CD4-positive, CD25-positive, alpha-beta regulatory T cell (primary cell): Measurements from ENCODE around the gene NABP1. TPM values are rescaled to one million over a fixed set of nuclear protein-coding genes. Genes with fewer than 3 reads are reported as not detected.
A peak's percentile ranks its signal among the peaks of the same experiment; 100 is the strongest.

Experiments used
- ATAC-seq, 2 donors: fragments of 150-1000 bp; cut with Tn5 transposase; one replicate each; pipeline ENCODE4 v1.10.0; 2021; ENCODE audit warnings: low read depth in 2 of 2, moderate number of reproducible peaks in 2 of 2, moderate library complexity in 1 of 2
- DNase-seq, 3 donors: peaks; one replicate each; pipeline versions ENCODE4 v3.0.0 to v3.0.0-alpha.2; 2012 to 2022; ENCODE audit warnings: mixed read lengths in 1 of 3
- H3K27ac ChIP-seq: one replicate; pipeline ENCODE4 v1.7.0; 2013; ENCODE audit warnings: mild to moderate bottlenecking, low read length; ENCODE audit not compliant: insufficient read depth, poor library complexity, severe bottlenecking
- H3K27me3 ChIP-seq: one replicate; pipeline ENCODE4 v1.7.0; 2013; ENCODE audit warnings: low read length; ENCODE audit not compliant: control insufficient read depth, insufficient read depth
- H3K36me3 ChIP-seq: one replicate; pipeline ENCODE4 v1.7.0; 2013; ENCODE audit warnings: mild to moderate bottlenecking, low read length, moderate library complexity; ENCODE audit not compliant: control insufficient read depth, insufficient read depth
- H3K4me1 ChIP-seq: 2 replicates; pipeline ENCODE4 v1.7.0; 2013; ENCODE audit warnings: mild to moderate bottlenecking, low read length; ENCODE audit not compliant: insufficient read depth, control insufficient read depth, poor library complexity, severe bottlenecking
- H3K4me3 ChIP-seq: one replicate; pipeline ENCODE4 v1.7.0; 2013; ENCODE audit warnings: low read depth, mild to moderate bottlenecking, low read length, moderate library complexity
- H3K9me3 ChIP-seq, 2 experiments: 1 replicate in 1 of 2; 2 replicates in 1 of 2; pipeline ENCODE4 v1.7.0; 2013; ENCODE audit warnings: low read length in 2 of 2, mild to moderate bottlenecking in 1 of 2, moderate library complexity in 1 of 2; ENCODE audit not compliant: control insufficient read depth in 2 of 2
- H3K27ac Mint-ChIP-seq, 3 donors: one replicate each; pipeline ENCODE4 v1.8.0; 2020 to 2022; ENCODE audit warnings: mild to moderate bottlenecking in 3 of 3, mixed read lengths in 3 of 3, moderate library complexity in 2 of 3
- H3K27me3 Mint-ChIP-seq: one replicate; pipeline ENCODE4 v1.8.0; 2022; ENCODE audit warnings: mild to moderate bottlenecking, mixed read lengths
- H3K36me3 Mint-ChIP-seq: one replicate; pipeline ENCODE4 v1.8.0; 2020; ENCODE audit warnings: mixed read lengths
- H3K4me1 Mint-ChIP-seq, 4 donors: one replicate each; pipeline ENCODE4 v1.8.0; 2020 to 2022; ENCODE audit warnings: mixed read lengths in 4 of 4, mild to moderate bottlenecking in 1 of 4
- H3K4me3 Mint-ChIP-seq, 4 donors: one replicate each; pipeline ENCODE4 v1.8.0; 2020 to 2022; ENCODE audit warnings: mild to moderate bottlenecking in 4 of 4, mixed read lengths in 4 of 4, moderate library complexity in 3 of 4
- H3K9me3 Mint-ChIP-seq, 7 donors: one replicate each; pipeline ENCODE4 v1.8.0; 2020 to 2022; ENCODE audit warnings: mixed read lengths in 7 of 7, mild to moderate bottlenecking in 3 of 7, moderate library complexity in 2 of 7
- polyA plus RNA-seq, 4 donors: library from polyadenylated mRNA; unstranded; fragments of 300-500 nt; fragmentation: Illumina TruSeq; gene quantifications; one replicate each; pipeline ENCODE4 v1.2.3, GENCODE V29; 2021
- total RNA-seq: library from RNA; stranded (reverse); gene quantifications from one replicate; pipeline ENCODE4 v1.2.3, GENCODE V29; 2022

Gene NABP1
- total and polyA plus RNA-seq, 5 donors from 2014 or later, result 23.2 to 170 (median 26.8) TPM

DNA sequence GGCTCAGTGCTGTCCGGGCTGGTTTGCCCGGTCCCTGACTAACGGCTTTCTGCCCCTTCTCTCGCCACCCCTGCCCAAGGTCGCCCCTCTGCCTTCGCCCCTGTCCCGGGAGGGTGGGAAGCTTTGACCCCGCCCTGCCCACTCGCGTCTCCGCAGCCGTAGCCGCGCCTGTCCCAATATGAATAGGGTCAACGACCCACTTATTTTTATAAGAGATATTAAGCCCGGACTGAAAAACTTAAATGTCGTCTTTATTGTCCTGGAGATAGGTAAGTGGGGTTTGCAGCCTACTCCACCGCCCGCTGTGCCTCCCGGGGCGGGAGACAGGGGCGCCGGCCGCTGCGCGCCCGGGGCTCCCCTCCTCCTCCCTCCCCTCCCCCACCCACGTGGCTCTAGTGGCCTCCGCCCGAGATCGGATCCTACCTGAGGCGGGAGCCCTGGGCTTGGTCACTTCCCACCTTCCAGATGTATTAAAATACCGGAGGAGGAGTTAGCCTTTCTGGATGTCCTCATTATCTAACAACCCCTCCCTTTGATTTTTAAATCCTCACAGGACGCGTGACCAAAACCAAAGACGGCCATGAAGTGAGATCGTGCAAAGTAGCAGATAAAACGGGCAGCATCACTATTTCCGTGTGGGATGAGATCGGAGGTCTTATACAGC is 633 bp downstream of the NABP1 start:
- H3K4me3 ChIP-seq, result peak overlapping the region; percentile 97
- peaks cover 23% of the 10 kb centered on the region for H3K27me3 Mint-ChIP-seq
- H3K9me3 Mint-ChIP-seq, result peaks cover 0 to 1% (median 0%) of the 10 kb centered on the region in 7 donors
- peaks cover 22% of the 10 kb centered on the region for H3K36me3 ChIP-seq
- H3K27me3 ChIP-seq, result no peaks in the 10 kb centered on the region
- peak overlapping the region; percentile 93 to 99 (median 99) for H3K27ac Mint-ChIP-seq
- no peak for ATAC-seq
- H3K36me3 Mint-ChIP-seq, result peaks cover 24% of the 10 kb centered on the region
- H3K4me1 ChIP-seq, result peaks cover 75% of the 10 kb centered on the region
- no peaks in the 10 kb centered on the region for H3K9me3 ChIP-seq
- peaks cover 21 to 74% (median 44%) of the 10 kb centered on the region in 4 donors for H3K4me1 Mint-ChIP-seq
- peak overlapping the region; percentile 93 to 100 (median 98) for H3K4me3 Mint-ChIP-seq
- DNase-seq, result peak in 2 of 3 donors; percentile 46 to 67
- H3K27ac ChIP-seq, result peak overlapping the region; percentile 97

DNA sequence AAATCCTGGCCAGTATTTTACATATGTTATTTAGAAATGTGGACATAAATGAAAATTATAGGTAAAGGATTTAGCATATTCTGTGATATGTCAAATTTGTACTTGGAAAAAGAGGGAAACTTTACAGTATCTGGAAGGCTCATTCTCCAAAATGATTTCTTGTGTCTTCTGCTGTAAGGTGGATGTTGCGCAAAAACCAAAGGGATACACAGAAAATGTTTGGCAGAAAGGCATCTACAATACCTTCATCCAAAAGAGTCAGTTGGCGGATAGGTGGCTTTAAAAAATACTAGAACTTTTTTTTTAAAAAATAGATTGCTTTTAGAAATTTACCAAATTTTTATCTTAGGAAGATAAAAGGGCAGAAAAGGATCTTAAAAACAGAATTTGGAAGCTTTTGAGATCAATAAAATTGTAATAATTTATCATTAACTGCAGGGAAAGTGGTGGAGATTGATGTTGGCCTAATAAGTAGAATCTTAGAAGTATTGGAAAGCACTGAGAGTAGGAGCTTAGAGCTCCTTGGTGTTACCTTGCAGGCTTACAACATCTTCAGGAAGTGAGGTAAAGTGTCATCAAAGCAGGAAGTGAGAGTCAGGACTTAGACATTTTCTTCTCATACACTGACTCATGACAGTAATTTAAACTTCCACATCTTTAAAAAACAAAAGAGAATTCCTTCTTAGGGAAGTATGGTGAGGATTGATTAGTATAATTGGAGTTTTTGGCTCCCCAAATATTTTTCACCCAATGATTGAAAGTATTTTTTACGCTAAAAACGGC is 2.1 kb downstream of the NABP1 start:
- peaks cover 32% of the 10 kb centered on the region for H3K36me3 Mint-ChIP-seq
- peak overlapping the region; percentile 97 for H3K27ac ChIP-seq
- peak overlapping the region; percentile 93 to 100 (median 98) for H3K4me3 Mint-ChIP-seq
- H3K36me3 ChIP-seq, result peaks cover 36% of the 10 kb centered on the region
- DNase-seq (peak; percentile 13 to 75 (median 68)), ATAC-seq (no peak)
- peaks cover 84% of the 10 kb centered on the region for H3K4me1 ChIP-seq
- peak overlapping the region; percentile 97 for H3K4me3 ChIP-seq
- peak overlapping the region; percentile 93 to 99 (median 99) for H3K27ac Mint-ChIP-seq
- peaks cover 23% of the 10 kb centered on the region for H3K27me3 Mint-ChIP-seq
- peaks cover 0 to 1% (median 0%) of the 10 kb centered on the region in 7 donors for H3K9me3 Mint-ChIP-seq
- no peaks in the 10 kb centered on the region for H3K9me3 ChIP-seq
- no peaks in the 10 kb centered on the region for H3K27me3 ChIP-seq
- peaks cover 21 to 79% (median 42%) of the 10 kb centered on the region in 4 donors for H3K4me1 Mint-ChIP-seq

DNA sequence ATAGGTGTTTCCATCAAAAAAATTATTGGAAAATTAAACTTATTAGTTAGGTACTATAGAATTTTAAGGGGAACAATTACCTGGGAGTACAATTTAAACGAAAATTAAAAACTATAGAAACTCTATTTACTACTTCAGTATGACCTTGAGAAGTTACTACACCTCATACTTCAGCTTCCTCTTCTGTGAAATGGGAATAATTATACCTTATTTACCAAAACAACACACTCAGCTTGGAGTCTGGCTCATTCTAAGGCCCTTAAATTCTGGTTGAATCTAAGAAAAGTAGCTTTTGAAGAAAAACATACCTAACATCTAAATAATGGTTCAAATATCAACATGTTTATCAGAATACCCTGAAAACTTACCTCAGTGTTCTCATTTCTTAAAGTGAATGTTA is 2.7 kb downstream of the NABP1 start:
- no peaks in the 10 kb centered on the region for H3K9me3 ChIP-seq
- peak overlapping the region; percentile 93 to 99 (median 99) for H3K27ac Mint-ChIP-seq
- peak overlapping the region; percentile 93 to 100 (median 98) for H3K4me3 Mint-ChIP-seq
- peaks cover 18 to 79% (median 41%) of the 10 kb centered on the region in 4 donors for H3K4me1 Mint-ChIP-seq
- H3K4me1 ChIP-seq, result peaks cover 82% of the 10 kb centered on the region
- ATAC-seq (no peak), DNase-seq (no peak)
- peaks cover 35% of the 10 kb centered on the region for H3K36me3 Mint-ChIP-seq
- H3K27ac ChIP-seq, result peak overlapping the region; percentile 97
- peaks cover 42% of the 10 kb centered on the region for H3K36me3 ChIP-seq
- peaks cover 0 to under 1% (median 0%) of the 10 kb centered on the region in 7 donors for H3K9me3 Mint-ChIP-seq
- peak overlapping the region; percentile 97 for H3K4me3 ChIP-seq
- no peaks in the 10 kb centered on the region for H3K27me3 ChIP-seq
- peaks cover 23% of the 10 kb centered on the region for H3K27me3 Mint-ChIP-seq

DNA sequence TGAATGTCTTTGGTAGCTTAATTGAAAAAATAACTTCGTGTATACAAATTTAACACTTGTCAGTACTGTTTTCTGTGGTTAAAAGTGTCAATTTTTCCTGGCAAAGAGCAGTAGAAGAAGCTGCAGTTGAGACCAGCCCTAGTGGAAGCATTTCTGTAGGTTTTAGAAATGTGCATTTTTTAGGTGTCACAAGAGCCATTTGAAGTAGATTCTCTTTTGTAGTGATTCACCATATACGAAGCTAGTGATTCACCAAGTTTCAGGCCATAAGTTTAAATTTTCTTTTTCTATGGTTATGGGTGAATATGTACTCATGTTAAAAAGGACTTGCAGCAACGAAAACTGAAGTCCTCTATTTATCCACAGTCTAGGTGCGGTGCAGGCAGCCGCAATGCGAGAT is 4.2 kb downstream of the NABP1 start:
- Histone ChIP-seq H3K4me3 (peak overlapping the region; percentile 97), H3K9me3 (no peaks in the 10 kb centered on the region), H3K4me1 (peaks cover 73% of the 10 kb centered on the region), H3K36me3 (peaks cover 57% of the 10 kb centered on the region), H3K27ac (peak overlapping the region; percentile 97), H3K27me3 (no peaks in the 10 kb centered on the region)
- Mint-ChIP-seq H3K4me3 (peak overlapping the region; percentile 64 to 75 (median 70)), H3K9me3 (no peaks in the 10 kb centered on the region), H3K4me1 (peaks cover 25 to 79% (median 40%) of the 10 kb centered on the region in 4 donors), H3K27me3 (peaks cover 17% of the 10 kb centered on the region), H3K27ac (peak overlapping the region; percentile 70 to 78 (median 74)), H3K36me3 (peaks cover 45% of the 10 kb centered on the region)
- ATAC-seq, result no peak
- no peak for DNase-seq

DNA sequence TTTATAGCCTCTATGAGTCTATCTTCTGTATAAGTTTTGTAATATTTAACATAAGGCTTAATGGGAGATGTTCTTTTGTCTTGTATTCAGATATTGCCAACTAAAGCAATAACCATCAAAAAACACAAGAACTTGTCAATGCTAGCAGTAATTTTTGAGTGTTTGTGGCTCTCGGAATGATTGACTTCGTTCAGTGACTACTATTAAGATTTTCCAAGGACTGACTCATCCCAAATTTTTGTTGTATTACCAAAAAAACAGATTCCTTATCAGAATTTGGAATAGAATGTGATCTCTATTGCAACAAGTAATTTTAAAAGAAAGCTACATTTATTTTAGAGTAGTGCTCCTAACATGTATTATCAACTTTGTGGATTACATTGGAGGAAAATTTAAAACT is 8.1 kb downstream of the NABP1 start:
- H3K9me3 ChIP-seq, result no peaks in the 10 kb centered on the region
- no peaks in the 10 kb centered on the region for H3K27me3 ChIP-seq
- Mint-ChIP-seq H3K4me3 (peak overlapping the region in 1 of 4 donors; percentile 16), H3K27ac (peak overlapping the region; percentile 52 to 79 (median 70)), H3K4me1 (peaks cover 33 to 92% (median 53%) of the 10 kb centered on the region in 4 donors), H3K9me3 (no peaks in the 10 kb centered on the region), H3K27me3 (no peaks in the 10 kb centered on the region), H3K36me3 (peaks cover 38% of the 10 kb centered on the region)
- H3K4me3 ChIP-seq, result no peak overlapping the region
- peak overlapping the region; percentile 58 for H3K27ac ChIP-seq
- peaks cover 61% of the 10 kb centered on the region for H3K4me1 ChIP-seq
- ATAC-seq (no peak), DNase-seq (no peak)
- H3K36me3 ChIP-seq, result peaks cover 71% of the 10 kb centered on the region

- no peak for DNase-seq
- Histone ChIP-seq H3K36me3 (peaks cover 67% of the 10 kb centered on the region), H3K9me3 (no peaks in the 10 kb centered on the region), H3K27ac (peak overlapping the region; percentile 58), H3K4me1 (peaks cover 61% of the 10 kb centered on the region), H3K4me3 (no peak overlapping the region), H3K27me3 (no peaks in the 10 kb centered on the region)
- no peak for ATAC-seq
- peak overlapping the region; percentile 52 to 79 (median 70) for H3K27ac Mint-ChIP-seq
- peaks cover 34 to 92% (median 57%) of the 10 kb centered on the region in 4 donors for H3K4me1 Mint-ChIP-seq
- no peaks in the 10 kb centered on the region for H3K27me3 Mint-ChIP-seq
- peak overlapping the region in 1 of 4 donors; percentile 16 for H3K4me3 Mint-ChIP-seq
- no peaks in the 10 kb centered on the region for H3K9me3 Mint-ChIP-seq
- peaks cover 38% of the 10 kb centered on the region for H3K36me3 Mint-ChIP-seq
Observed at GRCh38 chr2:191686729-191687128, 8.8 kb downstream of the NABP1 start.

GRCh38 chr2:191687867-191688266 is 9.9 kb downstream of the NABP1 start:
- Mint-ChIP-seq H3K36me3 (peaks cover 26% of the 10 kb centered on the region), H3K27me3 (no peaks in the 10 kb centered on the region), H3K4me3 (no peak overlapping the region), H3K27ac (peak overlapping the region; percentile 59 to 89 (median 68)), H3K9me3 (no peaks in the 10 kb centered on the region), H3K4me1 (peaks cover 28 to 85% (median 49%) of the 10 kb centered on the region in 4 donors)
- DNase-seq (no peak), ATAC-seq (no peak)
- H3K4me1 ChIP-seq, result peaks cover 51% of the 10 kb centered on the region
- no peaks in the 10 kb centered on the region for H3K27me3 ChIP-seq
- H3K36me3 ChIP-seq, result peaks cover 56% of the 10 kb centered on the region
- H3K27ac ChIP-seq, result peak overlapping the region; percentile 60
- no peak overlapping the region for H3K4me3 ChIP-seq
- no peaks in the 10 kb centered on the region for H3K9me3 ChIP-seq
